DMS53 (cell line): ENCODE results near the gene TRAM2.

ENCODE experiments used
- DNase-seq: peaks from one replicate; lab custom pipeline; 2025; lab: John Stamatoyannopoulos, UW

Gene TRAM2

GRCh38 chr6:52507557-52508260 is 69.2 kb downstream of the TRAM2 start:
- no peak for DNase-seq

- no peak for DNase-seq
Observed at GRCh38 chr6:52506476-52506875, 70.4 kb downstream of the TRAM2 start.

DNA sequence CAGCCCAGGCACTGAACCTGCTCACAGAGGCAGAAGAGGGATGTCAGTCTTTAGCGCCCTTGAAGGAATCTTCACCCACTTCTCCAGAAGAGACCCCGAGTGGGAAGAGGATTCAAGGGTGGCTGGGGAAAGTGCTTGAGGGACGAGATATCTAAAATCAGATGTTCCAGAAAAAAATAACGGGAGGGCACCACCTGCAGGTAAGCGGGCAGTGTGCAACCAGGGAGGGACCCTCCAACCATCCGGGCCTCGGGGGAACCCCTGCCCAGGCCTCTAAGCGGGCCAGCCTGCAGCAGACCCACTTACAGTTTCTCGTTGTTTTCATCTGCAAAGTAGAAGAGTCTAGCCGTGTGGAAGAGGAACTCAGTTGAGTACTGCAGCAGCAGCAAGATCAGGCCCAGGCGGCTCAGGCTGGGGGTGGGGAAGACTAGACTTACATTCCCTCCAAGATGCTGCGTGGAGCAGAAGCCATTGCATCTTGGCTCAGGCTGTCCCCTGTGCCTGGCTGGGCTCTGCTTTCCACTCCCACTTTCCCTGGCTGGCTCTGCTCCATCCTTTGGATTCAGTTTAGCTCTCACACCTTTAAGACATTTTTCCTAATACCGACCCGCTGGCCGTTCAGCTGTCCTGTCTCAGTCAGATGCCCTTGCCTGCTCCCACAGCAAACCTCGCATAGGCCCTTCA is 71.0 kb downstream of the TRAM2 start:
- no peak for DNase-seq

DNA sequence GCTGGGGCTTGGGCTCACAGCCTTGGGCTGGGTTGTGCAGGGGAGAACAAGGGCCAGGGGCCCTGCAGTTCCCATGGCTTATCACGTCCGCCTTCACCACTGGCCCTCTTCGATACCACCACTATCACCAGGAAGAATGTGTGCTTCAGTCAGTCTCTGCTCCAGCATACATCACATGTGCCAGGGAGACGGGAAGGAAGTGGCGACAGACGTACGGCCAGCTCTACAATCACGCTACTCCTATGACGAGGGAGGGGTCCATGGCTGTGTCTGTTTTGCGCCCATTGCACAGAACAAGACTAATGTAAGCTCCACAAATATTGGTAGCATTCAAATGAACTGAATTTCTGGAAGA is 72.1 kb downstream of the TRAM2 start:
- DNase-seq: peak; percentile 64

GRCh38 chr6:52503851-52504781 is 72.7 kb downstream of the TRAM2 start:
- DNase-seq: peak; percentile 98

DNA sequence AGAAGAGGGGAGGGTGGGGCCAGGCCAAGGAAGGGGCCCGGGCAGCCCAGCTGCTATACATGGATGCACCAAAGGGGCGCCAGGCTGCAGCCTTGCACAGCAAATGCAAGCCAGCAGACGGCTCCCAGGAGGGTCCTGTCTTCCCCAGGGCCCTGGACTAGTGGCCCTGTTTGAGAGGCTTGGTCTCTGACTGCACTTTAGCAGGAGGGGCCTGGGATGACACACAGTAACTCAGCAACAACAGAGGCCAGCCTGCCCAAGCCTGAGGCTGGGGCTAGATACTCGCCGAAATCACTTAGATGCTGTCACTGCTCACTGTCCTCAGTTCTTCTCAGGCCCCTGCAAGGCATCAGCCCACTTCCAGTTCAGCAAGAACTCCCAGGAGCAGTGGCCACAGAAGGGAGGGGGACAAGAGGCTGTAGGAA is 73.5 kb downstream of the TRAM2 start:
- peak; percentile 74 for DNase-seq

DNA sequence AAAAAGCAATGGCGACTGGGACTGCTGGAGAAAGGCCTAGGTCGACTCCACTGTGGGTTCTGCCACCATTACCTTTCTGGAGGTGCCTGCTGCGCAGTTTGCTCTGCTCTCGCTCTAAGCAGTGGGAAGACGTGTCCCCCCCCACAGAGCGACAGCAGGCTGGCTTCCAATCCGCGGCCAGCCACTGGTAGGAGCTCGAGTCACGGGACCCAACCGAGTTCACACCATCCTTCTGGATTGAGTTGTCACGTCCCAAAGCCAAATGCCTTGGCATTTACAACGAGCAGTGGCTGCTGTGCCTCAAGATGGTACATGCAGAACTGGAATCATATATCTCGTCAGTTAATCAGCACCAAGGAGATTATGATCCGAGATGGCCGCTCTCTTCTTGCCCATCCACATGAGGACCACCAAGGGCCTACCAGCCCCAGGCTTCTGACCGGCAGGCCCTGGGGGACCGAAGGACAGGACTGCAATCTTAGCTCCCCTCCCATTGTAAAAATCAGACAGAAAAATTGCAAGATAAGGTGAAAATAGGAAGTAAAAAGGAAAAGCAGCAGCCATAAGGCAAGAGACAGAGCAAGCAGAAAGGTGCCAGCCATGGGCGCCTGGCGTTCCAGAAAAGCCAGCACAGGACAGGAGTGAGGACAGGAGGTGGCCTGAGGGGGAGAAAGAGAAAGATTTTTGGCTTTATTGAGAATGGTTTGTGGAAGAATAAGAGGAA is 74.4 kb downstream of the TRAM2 start:
- DNase-seq: no peak

GRCh38 chr6:52500238-52501129 is 76.4 kb downstream of the TRAM2 start:
- DNase-seq: no peak

DNA sequence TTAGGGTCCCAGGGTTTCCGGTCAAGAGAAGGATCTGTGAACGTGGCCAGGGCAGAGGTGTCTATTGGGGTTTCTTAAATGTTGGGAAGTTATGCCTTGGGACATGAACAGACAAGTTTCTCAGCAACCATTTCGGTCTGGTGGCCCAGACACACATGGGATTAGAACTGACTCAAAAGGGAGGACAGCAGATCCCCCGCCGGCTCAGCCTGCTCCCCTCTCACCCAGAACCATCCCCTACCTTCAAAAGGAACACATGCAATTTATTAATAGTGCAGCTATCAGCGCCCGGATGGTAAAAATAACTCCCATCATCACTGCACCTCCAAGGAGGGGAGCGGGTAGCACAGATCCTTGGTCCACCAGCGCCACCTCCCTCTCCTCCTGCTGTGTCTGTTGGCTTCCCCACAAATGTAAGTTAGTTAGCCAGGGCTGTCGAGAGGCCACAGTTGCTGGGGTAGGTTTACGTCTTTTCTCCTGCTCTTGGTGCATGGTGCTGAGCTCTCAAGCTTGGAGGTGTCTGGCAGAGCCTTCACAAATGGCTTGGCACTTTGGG is 77.1 kb downstream of the TRAM2 start:
- no peak for DNase-seq

- DNase-seq: no peak
Observed at GRCh38 chr6:52499026-52499425, 77.8 kb downstream of the TRAM2 start.

DNA sequence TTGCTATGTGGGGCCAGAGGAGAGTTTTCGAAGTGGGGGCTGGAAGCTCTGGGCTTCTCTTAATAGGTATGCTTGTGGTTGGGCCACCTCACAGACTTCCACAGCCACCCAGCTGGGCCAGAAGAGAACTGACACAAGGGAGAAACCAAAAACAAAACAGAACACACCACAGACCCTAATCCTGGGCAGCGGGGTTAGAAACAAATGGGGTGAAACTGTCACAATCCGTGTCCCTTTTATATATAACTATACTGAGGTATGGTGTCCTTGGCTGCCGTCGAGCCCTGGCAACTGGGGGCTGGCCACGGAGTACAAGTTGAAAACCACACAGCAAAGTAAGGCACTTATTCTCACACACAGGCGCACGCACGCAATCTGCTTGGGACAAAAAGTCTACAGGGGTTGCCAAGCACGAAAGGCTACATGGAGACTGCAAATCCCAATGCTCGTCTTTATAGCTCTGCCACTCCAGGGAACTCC is 78.3 kb downstream of the TRAM2 start:
- DNase-seq: no peak

GRCh38 chr6:52497652-52498408 is 79.0 kb downstream of the TRAM2 start:
- DNase-seq: peak; percentile 48

GRCh38 chr6:52496631-52497030 is 80.2 kb downstream of the TRAM2 start:
- DNase-seq: no peak

- DNase-seq: peak; percentile 12
Observed at GRCh38 chr6:52495922-52496321, 80.9 kb downstream of the TRAM2 start.

- no peak for DNase-seq
Observed at GRCh38 chr6:52494298-52495072, 82.4 kb downstream of the TRAM2 start.

GRCh38 chr6:52493669-52494068 is 83.2 kb downstream of the TRAM2 start:
- DNase-seq: no peak

DNA sequence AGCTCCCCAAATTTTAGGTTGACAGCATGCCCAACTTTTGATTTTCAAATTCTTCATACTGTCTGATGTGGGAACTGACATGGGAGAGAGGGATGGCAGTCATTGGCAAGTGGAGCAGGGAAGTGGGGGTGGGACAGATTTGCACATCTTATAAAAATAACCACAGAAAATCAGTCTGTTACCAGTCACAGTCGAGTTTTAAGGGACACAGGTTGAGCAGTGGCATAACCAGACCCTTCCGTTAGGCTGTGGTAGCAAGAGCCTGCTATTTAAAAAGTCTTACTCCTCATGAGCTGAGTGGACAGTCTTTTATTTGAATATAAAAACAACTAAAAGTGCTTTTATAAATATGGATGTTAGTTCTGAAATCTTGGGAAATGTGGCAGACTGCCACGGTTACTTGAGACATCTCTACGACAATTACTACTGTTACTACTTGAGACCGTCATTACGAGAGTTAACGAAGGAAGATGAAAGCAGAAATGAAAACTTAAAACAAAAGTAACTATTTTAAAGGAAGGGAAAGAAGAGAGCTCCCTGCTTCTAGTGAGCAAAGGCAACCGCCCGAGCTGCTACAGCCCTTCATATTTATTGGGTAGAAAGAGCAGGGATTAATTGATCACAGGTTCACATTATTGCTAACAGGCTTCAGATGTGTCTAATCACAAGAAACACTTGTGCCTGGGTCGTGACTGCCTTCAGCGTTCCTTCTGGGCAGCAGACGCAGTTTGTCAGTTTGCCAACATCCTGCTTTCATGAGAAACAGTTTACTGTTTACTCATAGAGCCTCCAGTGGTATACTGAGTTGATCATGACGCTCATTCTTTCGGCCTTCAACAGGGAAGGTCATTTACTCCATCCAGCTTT is 85.4 kb downstream of the TRAM2 start:
- DNase-seq: no peak

- no peak for DNase-seq
Observed at GRCh38 chr6:52489881-52490280, 87.0 kb downstream of the TRAM2 start.
